Endodermal cell (in vitro differentiated cells): ENCODE results near the gene WNT7B. TPM values are rescaled to one million over a fixed set of nuclear protein-coding genes. Genes with fewer than 3 reads are reported as not detected.

Experiments
- DNase-seq: peaks from one replicate; pipeline ENCODE4 v3.0.0-alpha.2; 2017
- H3K27ac ChIP-seq: 2 replicates; pipeline ENCODE4 v1.5.1; 2013; ENCODE audit warnings: mild to moderate bottlenecking, low read depth, low read length, moderate library complexity
- H3K27me3 ChIP-seq: 2 replicates; pipeline ENCODE4 v1.6.1; 2013; ENCODE audit warnings: mild to moderate bottlenecking, low read length, moderate library complexity; ENCODE audit not compliant: insufficient read depth, control insufficient read depth, poor library complexity, severe bottlenecking
- H3K36me3 ChIP-seq: 2 replicates; pipeline ENCODE4 v1.7.0; 2013; ENCODE audit warnings: mild to moderate bottlenecking, low read length, moderate library complexity; ENCODE audit not compliant: control insufficient read depth, insufficient read depth
- H3K4me1 ChIP-seq: one replicate; pipeline ENCODE4 v1.7.0; 2013; ENCODE audit warnings: low read length; ENCODE audit not compliant: control insufficient read depth, insufficient read depth
- H3K4me3 ChIP-seq: 2 replicates; pipeline ENCODE4 v1.5.1; 2013; ENCODE audit warnings: mild to moderate bottlenecking, low read length, moderate library complexity
- H3K9ac ChIP-seq: 2 replicates; pipeline ENCODE4 v1.6.1; 2013; ENCODE audit warnings: mild to moderate bottlenecking, low read length, moderate library complexity; ENCODE audit not compliant: poor library complexity, severe bottlenecking; ENCODE audit errors: extremely low read depth
- H3K9me3 ChIP-seq: 2 replicates; pipeline ENCODE4 v1.6.1; 2013; ENCODE audit warnings: mild to moderate bottlenecking, low read length, moderate library complexity; ENCODE audit not compliant: control insufficient read depth
- H3K27ac Mint-ChIP-seq: 2 replicates; pipeline ENCODE4 v1.8.0; 2020; ENCODE audit warnings: mixed read lengths
- H3K27me3 Mint-ChIP-seq: 2 replicates; pipeline ENCODE4 v1.8.0; 2021; ENCODE audit warnings: mild to moderate bottlenecking, mixed read lengths; ENCODE audit not compliant: insufficient read depth
- H3K36me3 Mint-ChIP-seq: 2 replicates; pipeline ENCODE4 v1.8.0; 2020; ENCODE audit warnings: low read depth, mixed read lengths
- H3K4me1 Mint-ChIP-seq: 2 replicates; pipeline ENCODE4 v1.8.0; 2020; ENCODE audit warnings: mixed read lengths
- H3K4me3 Mint-ChIP-seq: 2 replicates; pipeline ENCODE4 v1.8.0; 2020; ENCODE audit warnings: mild to moderate bottlenecking, moderate library complexity, mixed read lengths
- H3K9me3 Mint-ChIP-seq: 2 replicates; pipeline ENCODE4 v1.8.0; 2020; ENCODE audit warnings: mild to moderate bottlenecking, mixed read lengths
- WGBS, 2 experiments: methylation state at CpG; one replicate each; pipeline versions ENCODE4 v1.1.5 to v1.1.7; 2013; ENCODE audit warnings: missing lambda C conversion rate in 2 of 2, mixed read lengths in 1 of 2; ENCODE audit not compliant: insufficient coverage in 1 of 2, insufficient read length in 1 of 2; 5-methylcytosine and 5-hydroxymethylcytosine counted together
- total RNA-seq, 2 donors: library from RNA; stranded (reverse); fragmentation: NEBNext Ultra II Directional in 1 of 2; extraction: Animal tissue kit (Norgen Biotek cat#: 25700) in 1 of 2; gene quantifications; 2 replicates in 1 of 2; 3 replicates in 1 of 2; pipeline ENCODE4 v1.2.1, GENCODE V29; 2021
- TF ChIP-seq, protein P1 (sequence below): fragments of 200-600 bp; sonication (generic); conservative IDR thresholded peaks from 2 replicates; pipeline ENCODE4 v1.5.0; 2021; ENCODE audit warnings: antibody characterized with exemption, mild to moderate bottlenecking

WNT7B gene
- total RNA-seq, 2 donors from 2014 or later: not detected

DNA sequence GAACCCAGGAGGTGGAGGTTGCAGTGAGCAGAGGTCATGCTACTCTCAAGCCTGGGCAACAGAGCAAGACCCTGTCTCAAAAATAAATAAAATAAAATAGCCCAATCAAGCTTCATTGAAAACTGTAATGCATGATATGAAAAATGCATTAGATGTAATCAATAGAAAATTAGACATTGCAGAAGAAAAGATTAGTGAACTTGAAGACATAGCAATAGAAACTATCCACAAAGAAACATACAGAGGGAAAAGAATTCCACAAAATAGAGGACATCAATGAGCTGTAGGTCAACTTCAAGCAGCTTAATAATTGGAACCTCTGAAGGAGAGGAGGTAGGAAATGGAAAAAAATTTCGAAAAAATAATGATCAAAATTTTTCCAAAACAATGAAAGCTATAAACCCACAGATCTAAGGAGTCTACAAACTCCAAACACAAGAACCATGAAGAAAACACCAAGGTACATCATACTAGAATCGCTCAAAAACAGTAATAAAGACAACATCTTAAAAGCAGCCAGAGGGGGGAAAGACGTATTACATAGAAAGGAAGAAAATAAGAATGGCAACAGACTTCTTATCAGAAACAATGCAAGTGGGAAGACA lies 104.2 kb downstream of the WNT7B start:
- H3K9me3 Mint-ChIP-seq: peaks cover 13% of the 10 kb centered on the region
- H3K36me3 Mint-ChIP-seq: no peaks in the 10 kb centered on the region
- no peaks in the 10 kb centered on the region for H3K36me3 ChIP-seq
- H3K4me3 ChIP-seq: no peak overlapping the region
- peaks cover 13% of the 10 kb centered on the region for H3K9me3 ChIP-seq
- peaks cover 30% of the 10 kb centered on the region for H3K27me3 Mint-ChIP-seq
- DNase-seq: no peak
- no peak overlapping the region for H3K27ac ChIP-seq
- WGBS, 2 experiments: 88 to 100% methylated on average over 1 to 3 of the region's 3 CpGs
- H3K9ac ChIP-seq: no peak overlapping the region
- peaks cover 9% of the 10 kb centered on the region for H3K4me1 Mint-ChIP-seq
- no peaks in the 10 kb centered on the region for H3K4me1 ChIP-seq
- no peak overlapping the region for H3K4me3 Mint-ChIP-seq
- TF ChIP-seq, protein P1, sequence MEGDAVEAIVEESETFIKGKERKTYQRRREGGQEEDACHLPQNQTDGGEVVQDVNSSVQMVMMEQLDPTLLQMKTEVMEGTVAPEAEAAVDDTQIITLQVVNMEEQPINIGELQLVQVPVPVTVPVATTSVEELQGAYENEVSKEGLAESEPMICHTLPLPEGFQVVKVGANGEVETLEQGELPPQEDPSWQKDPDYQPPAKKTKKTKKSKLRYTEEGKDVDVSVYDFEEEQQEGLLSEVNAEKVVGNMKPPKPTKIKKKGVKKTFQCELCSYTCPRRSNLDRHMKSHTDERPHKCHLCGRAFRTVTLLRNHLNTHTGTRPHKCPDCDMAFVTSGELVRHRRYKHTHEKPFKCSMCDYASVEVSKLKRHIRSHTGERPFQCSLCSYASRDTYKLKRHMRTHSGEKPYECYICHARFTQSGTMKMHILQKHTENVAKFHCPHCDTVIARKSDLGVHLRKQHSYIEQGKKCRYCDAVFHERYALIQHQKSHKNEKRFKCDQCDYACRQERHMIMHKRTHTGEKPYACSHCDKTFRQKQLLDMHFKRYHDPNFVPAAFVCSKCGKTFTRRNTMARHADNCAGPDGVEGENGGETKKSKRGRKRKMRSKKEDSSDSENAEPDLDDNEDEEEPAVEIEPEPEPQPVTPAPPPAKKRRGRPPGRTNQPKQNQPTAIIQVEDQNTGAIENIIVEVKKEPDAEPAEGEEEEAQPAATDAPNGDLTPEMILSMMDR: no peak
- H3K27me3 ChIP-seq: peaks cover 38% of the 10 kb centered on the region
- H3K27ac Mint-ChIP-seq: no peak overlapping the region

DNA sequence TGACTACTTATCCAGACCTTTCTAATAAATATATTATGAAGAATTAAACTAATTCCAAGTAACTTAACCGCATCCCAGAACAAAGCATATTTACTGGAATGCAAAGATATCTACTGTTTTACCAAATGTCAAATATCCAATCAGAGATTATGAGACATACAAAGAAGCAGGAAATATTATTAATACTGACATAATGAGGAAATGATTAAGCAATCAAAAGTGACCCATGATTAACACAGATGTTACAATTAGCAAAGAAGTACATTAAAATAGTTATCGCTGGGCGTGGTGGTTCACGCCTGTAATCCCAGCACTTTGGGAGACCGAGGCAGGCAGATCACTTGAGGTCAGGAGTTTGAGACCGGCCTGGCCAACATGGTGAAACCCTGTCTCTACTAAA lies 105.2 kb downstream of the WNT7B start:
- H3K4me3 ChIP-seq: no peak overlapping the region
- no peaks in the 10 kb centered on the region for H3K36me3 ChIP-seq
- Mint-ChIP-seq H3K9me3 (peaks cover 13% of the 10 kb centered on the region), H3K27me3 (peaks cover 38% of the 10 kb centered on the region), H3K4me3 (no peak overlapping the region), H3K36me3 (no peaks in the 10 kb centered on the region), H3K4me1 (peaks cover 9% of the 10 kb centered on the region), H3K27ac (no peak overlapping the region)
- no peak overlapping the region for H3K9ac ChIP-seq
- H3K4me1 ChIP-seq: no peaks in the 10 kb centered on the region
- H3K27me3 ChIP-seq: peaks cover 49% of the 10 kb centered on the region
- DNase-seq: no peak
- H3K9me3 ChIP-seq: peaks cover 13% of the 10 kb centered on the region
- WGBS, 2 experiments: 95 to 100% methylated on average over 5 to 6 of the region's 6 CpGs
- no peak overlapping the region for H3K27ac ChIP-seq
- TF ChIP-seq, protein P1: no peak

Other genes with a start within 250 kb of the WNT7B start
- 10 to 100 TPM; 15.4 to 18.6 TPM for gene PPARA, start 173.4 kb upstream of the WNT7B start, total RNA-seq